Natural killer cell (primary cell): Measurements from ENCODE around the gene PIK3AP1. TPM values are rescaled to one million over a fixed set of nuclear protein-coding genes. Genes with fewer than 3 reads are reported as not detected.
"Not testable (repeated sequence)": the region's sequence is repeated elsewhere in the genome, so short reads cannot be mapped to it uniquely, and the experiment has no call there.

Experiments
- ATAC-seq, 3 donors: fragments of 150-1000 bp in 2 of 3; fragments of 200-7000 bp in 1 of 3; cut with Tn5 transposase; 1 replicate in 1 of 3; 2 replicates in 2 of 3; pipeline ENCODE4 v1.10.0; 2021; ENCODE audit warnings: mild to moderate bottlenecking in 2 of 3, moderate library complexity in 2 of 3
- DNase-seq, 2 donors: peaks; one replicate each; pipeline versions ENCODE4 v3.0.0 to v3.0.0-alpha.2; 2013 to 2021; ENCODE audit warnings: mixed read lengths in 1 of 2
- H3K27ac ChIP-seq: one replicate; pipeline ENCODE4 v1.5.1; 2013; ENCODE audit warnings: mild to moderate bottlenecking, low read length
- H3K27me3 ChIP-seq: one replicate; pipeline ENCODE4 v1.6.1; 2013; ENCODE audit warnings: low read length; ENCODE audit not compliant: control insufficient read depth, insufficient read depth
- H3K36me3 ChIP-seq: one replicate; pipeline ENCODE4 v1.6.1; 2013; ENCODE audit warnings: low read length; ENCODE audit not compliant: control insufficient read depth, insufficient read depth
- H3K4me1 ChIP-seq: one replicate; pipeline ENCODE4 v1.6.1; 2013; ENCODE audit warnings: low read length; ENCODE audit not compliant: control insufficient read depth, insufficient read depth
- H3K4me3 ChIP-seq: one replicate; pipeline ENCODE4 v1.5.1; 2013; ENCODE audit warnings: low read length
- H3K9me3 ChIP-seq: one replicate; pipeline ENCODE4 v1.6.1; 2013; ENCODE audit warnings: low read length; ENCODE audit not compliant: control insufficient read depth, insufficient read depth
- H3K27ac Mint-ChIP-seq, 2 donors: one replicate each; pipeline ENCODE4 v1.8.0; 2022; ENCODE audit warnings: mild to moderate bottlenecking in 2 of 2, mixed read lengths in 2 of 2, moderate library complexity in 1 of 2
- H3K27me3 Mint-ChIP-seq, 2 donors: one replicate each; pipeline ENCODE4 v1.8.0; 2022; ENCODE audit warnings: low read depth in 2 of 2, mixed read lengths in 2 of 2
- H3K36me3 Mint-ChIP-seq: one replicate; pipeline ENCODE4 v1.8.0; 2022; ENCODE audit warnings: mixed read lengths
- H3K4me1 Mint-ChIP-seq, 2 donors: one replicate each; pipeline ENCODE4 v1.8.0; 2022; ENCODE audit warnings: mixed read lengths in 2 of 2
- H3K4me3 Mint-ChIP-seq: one replicate; pipeline ENCODE4 v1.8.0; 2022; ENCODE audit warnings: mild to moderate bottlenecking, moderate library complexity, mixed read lengths
- H3K9me3 Mint-ChIP-seq, 2 donors: one replicate each; pipeline ENCODE4 v1.8.0; 2022; ENCODE audit warnings: mixed read lengths in 2 of 2
- CTCF ChIP-seq: fragments of 200-600 bp; IDR thresholded peaks from one replicate; pipeline ENCODE4 v1.8.0; 2022; ENCODE audit warnings: antibody characterized with exemption
- WGBS: methylation state at CpG from one replicate; pipeline ENCODE4 v1.1.7; 2013; ENCODE audit warnings: missing lambda C conversion rate; ENCODE audit not compliant: insufficient coverage; 5-methylcytosine and 5-hydroxymethylcytosine counted together
- intact Hi-C: fragments of 100-400 bp; cut with micrococcal nuclease; formaldehyde crosslinking; loops from one replicate; pipeline ENCODE4 v1.14.2; 2022
- total RNA-seq, 4 donors: library from RNA; stranded (reverse); fragments of 120-200 nt in 1 of 4; gene quantifications; one replicate each; pipeline versions ENCODE4 v1.2.3 to v1.2.4, GENCODE V29; 2013 to 2022

Gene PIK3AP1
- total RNA-seq, 3 donors from 2014 or later (not counting 1 experiment from before 2014, with no cell fraction given): 95.3 to 137 (median 97.1) TPM

DNA sequence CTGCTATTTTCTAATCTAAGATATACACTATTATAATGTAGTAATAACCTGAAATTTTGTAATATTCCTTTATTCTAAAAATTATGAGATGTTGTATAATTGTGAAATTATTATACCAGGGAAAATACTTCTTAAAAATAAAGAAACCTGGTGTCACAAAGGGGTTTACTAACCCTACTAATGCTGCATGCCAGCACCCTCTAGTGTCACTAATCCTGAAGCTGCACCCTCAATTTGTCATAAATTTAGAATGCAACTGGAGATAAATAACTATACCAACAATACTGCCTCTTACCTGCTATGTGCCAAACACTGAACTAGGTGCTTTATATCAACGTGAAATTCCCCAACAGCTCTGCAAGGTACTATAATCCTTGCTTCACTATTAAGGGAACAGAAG, 164.3 kb downstream of the PIK3AP1 start:
- peak; percentile 27 for TF ChIP-seq CTCF
- H3K36me3 ChIP-seq: peaks cover 47% of the 10 kb centered on the region

GRCh38 chr10:96555330-96555729, 165.0 kb downstream of the PIK3AP1 start:
- Mint-ChIP-seq H3K36me3 (no peaks in the 10 kb centered on the region), H3K27me3 (no peaks in the 10 kb centered on the region), H3K9me3 (no peaks in the 10 kb centered on the region), H3K4me1 (peaks cover 0 to 3% of the 10 kb centered on the region in 2 donors), H3K27ac (no peak overlapping the region), H3K4me3 (no peak overlapping the region)
- H3K27me3 ChIP-seq: no peaks in the 10 kb centered on the region
- TF ChIP-seq CTCF: no peak
- no peak for ATAC-seq
- no peak overlapping the region for H3K27ac ChIP-seq
- H3K4me3 ChIP-seq: no peak overlapping the region
- no peaks in the 10 kb centered on the region for H3K9me3 ChIP-seq
- intact Hi-C loops: no loop called here
- peaks cover 53% of the 10 kb centered on the region for H3K36me3 ChIP-seq
- 100% methylated on average over 1 of the region's 3 CpGs for WGBS
- no peak for DNase-seq
- no peaks in the 10 kb centered on the region for H3K4me1 ChIP-seq

More for the DNA sequence above, 164.3 kb downstream of the PIK3AP1 start:
- Histone ChIP-seq H3K27ac (no peak overlapping the region), H3K4me3 (no peak overlapping the region), H3K27me3 (no peaks in the 10 kb centered on the region), H3K9me3 (no peaks in the 10 kb centered on the region), H3K4me1 (no peaks in the 10 kb centered on the region)
- Mint-ChIP-seq H3K9me3 (no peaks in the 10 kb centered on the region), H3K4me1 (peaks cover 0 to 5% of the 10 kb centered on the region in 2 donors), H3K4me3 (no peak overlapping the region), H3K36me3 (no peaks in the 10 kb centered on the region), H3K27me3 (no peaks in the 10 kb centered on the region), H3K27ac (no peak overlapping the region)
- DNase-seq (peak in 1 of 2 donors; percentile 32), ATAC-seq (peak in 2 of 3 donors; percentile 50 to 54)
- intact Hi-C loops: no loop called here
- 100% methylated on average over 1 of the region's 1 CpG for WGBS

DNA sequence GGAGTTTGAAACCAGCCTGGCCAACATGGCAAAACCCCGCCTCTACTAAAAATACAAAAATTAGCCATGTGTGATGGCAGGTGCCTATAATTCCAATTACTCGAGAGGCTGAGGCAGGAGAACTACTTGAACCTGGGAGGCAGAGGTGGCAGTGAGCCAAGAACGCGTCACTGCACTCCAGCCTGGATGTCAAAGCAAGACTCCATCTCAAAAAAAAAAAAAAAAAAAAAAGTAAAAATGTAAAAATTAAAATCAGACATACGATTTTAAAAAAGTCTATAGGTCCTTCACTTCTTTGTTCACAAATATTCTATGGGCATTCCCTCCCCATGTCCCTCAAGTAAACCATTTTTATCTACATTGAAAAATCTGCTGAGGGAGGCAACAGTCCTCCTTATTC, 171.7 kb downstream of the PIK3AP1 start:
- no peaks in the 10 kb centered on the region for H3K27me3 Mint-ChIP-seq
- no peak for ATAC-seq
- no peak overlapping the region for H3K4me3 Mint-ChIP-seq
- H3K27ac Mint-ChIP-seq: no peak overlapping the region
- no peak for TF ChIP-seq CTCF
- peaks cover 22% of the 10 kb centered on the region for H3K36me3 Mint-ChIP-seq
- DNase-seq: no peak
- Histone ChIP-seq H3K27me3 (no peaks in the 10 kb centered on the region), H3K4me1 (no peaks in the 10 kb centered on the region), H3K9me3 (no peaks in the 10 kb centered on the region), H3K4me3 (no peak overlapping the region), H3K27ac (no peak overlapping the region), H3K36me3 (peaks cover 67% of the 10 kb centered on the region)
- 100% methylated on average over 2 of the region's 5 CpGs for WGBS
- no peaks in the 10 kb centered on the region for H3K9me3 Mint-ChIP-seq
- intact Hi-C loops: no loop called here
- peaks cover 15% of the 10 kb centered on the region in 2 donors for H3K4me1 Mint-ChIP-seq

GRCh38 chr10:96545558-96545957, 174.8 kb downstream of the PIK3AP1 start:
- WGBS: 99% methylated on average over 9 of the region's 10 CpGs
- H3K9me3 Mint-ChIP-seq, H3K27me3 ChIP-seq, intact Hi-C loops, H3K4me1 ChIP-seq, H3K27me3 Mint-ChIP-seq, H3K9me3 ChIP-seq, H3K4me3 Mint-ChIP-seq, ATAC-seq, H3K27ac ChIP-seq, H3K4me3 ChIP-seq, DNase-seq: not testable (repeated sequence)
- H3K4me1 Mint-ChIP-seq: peaks cover 23% of the 10 kb centered on the region in 2 donors
- H3K36me3 Mint-ChIP-seq: peaks cover 31% of the 10 kb centered on the region
- peaks cover 55% of the 10 kb centered on the region for H3K36me3 ChIP-seq
- H3K27ac Mint-ChIP-seq: peak overlapping the region in 1 of 2 donors; percentile 19

Other genes starting within 250 kb of the PIK3AP1 start
- gene TLL2, start 206.6 kb downstream of the PIK3AP1 start, total RNA-seq: not detected
- gene TM9SF3, start 133.5 kb downstream of the PIK3AP1 start, total RNA-seq: 100 to 1,000 TPM; 113 to 119 (median 117) TPM
- gene LCOR, start 111.8 kb upstream of the PIK3AP1 start, total RNA-seq: 10 to 100 TPM; 68.5 to 92.4 (median 87.7) TPM